NCI-H524 treated with DMSO at 0.1 percent for 48 hours (cell line): ENCODE data around the gene ADAMTS14.

Experiments used
- DNase-seq: peaks from one replicate; lab custom pipeline; 2025; lab: John Stamatoyannopoulos, UW

The ADAMTS14 gene

DNA sequence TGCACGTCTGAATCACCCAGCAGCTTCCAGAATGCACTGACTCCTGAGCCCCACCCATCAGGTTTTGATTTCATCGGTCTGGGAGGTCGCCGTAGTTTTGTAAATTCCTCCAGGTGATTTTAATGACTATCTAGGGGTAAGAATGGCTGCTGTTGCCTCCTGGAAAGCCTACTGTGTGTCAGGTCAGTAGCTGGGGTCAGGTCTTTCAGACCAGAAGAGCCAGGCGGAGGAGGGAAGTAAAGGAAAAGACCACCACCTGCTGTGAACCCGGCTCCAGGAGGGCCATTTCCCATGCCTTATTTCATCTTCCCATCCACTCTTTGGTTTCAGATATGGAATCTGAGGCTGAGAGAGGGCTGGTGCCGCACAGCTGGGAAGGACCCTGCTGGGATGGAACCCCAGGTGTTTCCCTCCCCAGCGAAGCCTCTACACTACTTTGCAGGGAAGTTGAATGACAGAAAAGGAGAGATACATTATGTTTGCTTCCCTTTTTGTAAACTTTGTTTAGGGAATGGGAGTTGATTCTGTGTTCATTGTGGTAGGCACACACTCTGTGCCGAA is 19.8 kb downstream of the ADAMTS14 start:
- no peak for DNase-seq

DNA sequence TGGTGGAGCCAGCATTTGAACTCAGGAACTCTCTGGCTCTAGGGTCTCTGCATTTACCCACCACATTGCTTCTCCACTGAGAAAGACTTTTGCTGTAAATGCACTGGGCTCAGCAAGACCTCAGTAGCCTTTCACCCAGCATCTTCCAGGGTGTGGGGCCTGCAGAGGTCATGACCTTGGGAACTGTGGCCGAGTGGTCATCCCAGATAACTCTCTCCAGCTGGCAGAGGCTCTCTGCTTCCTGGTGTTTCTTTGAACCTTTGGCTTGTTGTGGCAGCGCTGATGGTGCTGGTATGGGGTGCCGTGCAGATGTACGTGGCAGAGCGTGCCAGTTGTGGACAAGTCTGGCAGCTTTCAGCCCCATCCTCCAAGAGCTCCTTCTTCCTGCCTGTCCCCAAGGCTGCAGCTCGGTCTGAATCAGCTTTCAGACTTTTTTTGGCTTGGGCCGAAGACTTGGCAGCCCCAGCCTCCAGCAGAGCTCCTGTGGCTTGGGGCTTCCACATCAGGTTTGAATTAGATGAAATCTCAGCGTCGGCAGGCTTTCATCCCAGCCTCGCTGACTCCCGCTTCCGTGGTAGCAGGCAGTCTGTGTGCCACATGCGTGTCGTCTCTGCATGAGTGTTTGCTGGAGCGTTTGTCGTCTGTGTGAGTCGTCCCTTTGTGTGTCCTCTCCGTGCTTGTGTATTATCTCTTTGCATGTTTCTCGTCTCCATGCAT is 21.5 kb downstream of the ADAMTS14 start:
- DNase-seq: no peak

DNA sequence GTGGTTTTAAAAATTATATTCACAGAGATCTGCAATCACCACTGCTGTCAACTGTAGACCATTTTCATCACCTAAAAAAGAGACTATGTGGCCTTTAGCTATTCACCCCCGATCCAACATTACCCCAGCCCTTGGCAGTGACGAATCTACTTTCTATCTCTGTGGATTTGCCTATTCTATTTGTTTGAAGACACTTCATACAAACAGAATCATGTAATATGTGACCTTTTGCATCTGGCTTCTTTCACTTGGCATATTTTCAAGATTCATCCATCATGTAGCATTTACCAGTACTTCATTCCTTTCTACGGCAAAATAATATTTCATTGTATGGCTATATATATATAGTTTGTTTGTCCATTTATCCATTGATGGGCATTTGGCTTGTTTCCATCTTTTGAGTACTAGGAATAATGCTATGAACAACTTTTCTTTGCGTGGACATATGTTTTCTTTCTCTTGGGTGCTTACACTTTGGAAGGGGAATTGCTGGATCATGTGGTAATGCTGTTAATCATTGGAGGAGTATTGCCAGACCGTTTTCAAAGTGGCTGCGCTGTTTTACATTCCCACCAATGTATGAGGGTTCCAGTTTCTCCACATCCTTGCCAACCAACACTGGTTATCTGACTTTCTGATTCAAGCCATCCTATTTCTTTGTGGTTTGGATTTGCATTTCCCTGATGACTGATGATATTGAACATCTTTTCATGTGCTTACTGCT is 22.3 kb downstream of the ADAMTS14 start:
- no peak for DNase-seq

DNA sequence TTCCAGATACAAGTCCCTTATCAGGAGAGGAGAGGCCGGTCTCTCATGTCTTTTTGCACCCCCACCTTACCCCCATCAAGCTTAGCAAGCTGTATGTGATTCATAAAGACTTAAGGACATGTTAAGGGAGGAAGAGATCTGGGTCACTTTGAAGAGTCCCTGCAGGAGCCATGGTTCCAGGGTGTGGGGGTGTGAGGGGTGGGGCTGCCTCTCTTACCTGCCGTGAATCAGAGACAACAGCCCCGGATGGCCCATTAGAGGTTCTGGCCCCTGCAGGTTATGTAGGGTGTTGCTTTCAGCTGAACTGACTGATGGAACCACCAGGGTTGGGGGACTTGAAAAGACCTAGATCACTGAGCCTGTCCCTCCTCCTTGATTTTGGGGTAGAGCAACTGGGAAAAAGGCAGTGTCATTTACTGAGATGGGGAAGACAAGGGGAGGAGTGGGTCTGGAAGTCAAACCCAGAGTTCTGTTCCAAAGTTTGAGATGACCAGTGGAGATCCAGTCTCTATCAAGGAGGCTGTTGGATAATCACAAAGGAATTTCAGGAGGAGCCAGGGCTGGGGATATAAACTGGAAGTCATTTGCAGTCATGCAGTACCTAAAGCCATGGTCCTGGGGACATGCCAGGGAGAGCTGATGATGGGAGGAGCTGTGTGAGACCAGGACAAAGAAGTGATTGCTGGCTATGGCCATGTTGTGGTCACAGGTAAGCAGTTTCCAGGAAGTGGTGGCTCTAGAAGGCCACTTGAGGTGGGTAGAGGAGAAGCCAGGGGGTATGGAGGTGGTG is 23.1 kb downstream of the ADAMTS14 start:
- DNase-seq: no peak

DNA sequence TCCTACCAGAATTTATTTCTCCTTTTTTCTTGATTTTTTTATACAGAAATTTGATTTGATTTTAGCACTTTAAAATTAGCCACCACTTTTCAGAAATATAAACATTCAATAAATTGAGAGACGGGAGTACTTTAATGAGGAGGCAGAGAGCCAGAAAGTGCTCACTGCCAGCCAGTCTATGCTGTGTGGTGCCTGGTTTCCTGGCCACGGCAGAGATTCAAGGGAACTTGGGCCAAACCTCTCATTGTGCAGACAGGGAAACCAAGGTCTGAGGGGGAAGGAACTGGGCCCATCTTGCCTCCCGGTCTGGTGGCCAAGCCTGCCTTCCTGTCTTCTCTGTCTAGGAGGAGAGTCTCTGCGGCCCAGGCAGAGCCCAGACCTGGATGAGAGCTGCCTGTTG is 25.9 kb downstream of the ADAMTS14 start:
- DNase-seq: no peak

- no peak for DNase-seq
These were observed 26.9 kb downstream of the ADAMTS14 start for GRCh38 chr10:70699063-70699658.

GRCh38 chr10:70699659-70700174 is 27.4 kb downstream of the ADAMTS14 start:
- DNase-seq: no peak

DNA sequence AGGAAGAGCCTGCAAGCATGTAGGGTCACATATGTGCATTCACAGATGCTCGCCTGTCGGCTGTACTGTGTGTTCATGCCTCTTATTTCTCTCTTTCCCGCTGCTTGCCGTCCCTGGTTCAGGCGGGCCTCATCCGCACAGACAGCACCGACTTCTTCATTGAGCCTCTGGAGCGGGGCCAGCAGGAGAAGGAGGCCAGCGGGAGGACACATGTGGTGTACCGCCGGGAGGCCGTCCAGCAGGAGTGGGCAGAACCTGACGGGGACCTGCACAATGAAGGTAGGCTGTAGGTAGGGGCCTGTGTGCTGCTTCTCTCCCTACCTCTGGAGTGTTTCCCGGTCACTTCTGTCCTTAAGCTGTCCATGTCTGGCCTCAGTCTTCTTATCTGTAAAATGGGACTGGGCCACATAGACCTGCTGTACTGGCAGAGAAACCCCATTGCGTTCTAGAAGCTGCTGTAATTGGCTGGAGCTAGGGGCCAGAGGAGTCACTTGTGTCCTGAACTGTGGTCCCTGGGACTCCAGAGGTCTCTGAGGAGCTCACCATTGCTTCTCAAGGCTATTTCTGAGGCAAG is 30.0 kb downstream of the ADAMTS14 start:
- DNase-seq: no peak

- no peak for DNase-seq
These were observed 31.9 kb downstream of the ADAMTS14 start for GRCh38 chr10:70704211-70704610.

DNA sequence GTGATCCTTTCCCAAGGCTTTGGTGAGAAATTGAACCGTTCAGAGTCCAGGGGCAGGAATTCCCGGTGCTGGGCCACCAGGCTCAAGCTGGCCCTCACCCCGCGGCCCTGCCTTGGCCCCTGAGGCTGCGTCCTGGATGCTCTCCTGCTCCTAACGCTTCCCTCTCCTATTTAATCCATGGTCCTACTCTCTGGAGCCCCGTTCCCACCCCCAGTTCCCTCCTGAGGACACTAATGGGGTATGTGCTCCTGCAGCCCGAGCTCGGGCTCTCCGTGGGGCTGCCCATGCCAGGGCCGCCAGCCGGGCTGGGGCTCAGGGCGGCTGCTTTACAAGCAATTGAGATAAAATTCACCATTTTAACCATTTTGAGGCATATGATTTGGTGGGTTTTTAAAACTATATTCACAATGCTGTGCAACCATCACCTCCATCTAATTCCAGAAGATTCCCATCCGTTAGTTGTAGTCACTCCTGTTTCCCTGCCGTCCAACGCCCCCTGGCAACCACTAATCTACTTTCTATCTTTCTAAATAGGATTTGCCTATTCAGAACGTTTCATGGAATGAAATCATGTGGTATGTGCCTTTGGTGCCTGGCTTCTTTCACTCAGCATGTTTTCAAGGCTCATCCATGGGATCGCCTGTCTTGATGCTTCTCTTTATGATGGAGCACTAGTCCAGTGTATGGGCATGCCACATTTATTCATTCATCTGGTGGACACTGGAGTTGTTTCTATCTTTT is 33.0 kb downstream of the ADAMTS14 start:
- DNase-seq: no peak

DNA sequence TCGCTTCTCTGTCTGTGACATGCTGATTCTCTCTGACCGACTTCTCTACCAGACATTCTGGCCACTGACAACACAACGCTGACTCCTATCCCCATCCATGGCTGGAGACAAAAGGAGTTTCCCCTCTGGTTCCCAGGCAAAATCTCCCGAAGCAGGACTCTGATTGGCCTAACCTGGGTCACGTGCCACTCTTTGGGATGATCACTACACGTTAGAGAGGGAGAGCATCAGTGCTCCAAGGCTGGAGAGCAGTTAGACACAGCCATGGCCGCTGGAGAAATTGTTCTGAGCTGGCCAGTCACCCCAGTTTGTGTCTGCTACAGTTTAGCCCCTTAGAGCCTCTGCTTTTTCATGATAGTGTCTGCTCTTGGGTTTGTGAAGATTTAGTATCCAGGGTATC is 38.9 kb downstream of the ADAMTS14 start:
- DNase-seq: no peak

DNA sequence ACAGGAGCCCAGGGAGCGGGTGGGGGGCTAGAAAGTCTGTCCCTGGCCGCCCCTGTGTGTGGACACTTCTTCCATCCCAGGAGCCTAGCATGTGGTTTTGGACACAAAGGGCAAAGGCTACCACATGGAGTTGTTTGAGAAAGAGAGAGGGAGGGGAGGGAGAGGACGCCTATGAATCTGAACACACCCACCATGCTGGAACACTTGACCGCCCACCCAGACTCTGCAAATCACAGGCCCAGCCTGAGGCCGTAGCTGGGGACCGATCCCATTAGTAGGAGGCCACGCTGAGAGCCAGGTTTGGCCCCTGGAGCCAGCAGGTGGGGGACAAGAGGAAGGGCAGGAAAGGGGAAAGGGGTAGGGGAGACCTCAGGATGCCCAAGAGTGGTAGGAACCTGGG is 39.6 kb downstream of the ADAMTS14 start:
- DNase-seq: no peak

GRCh38 chr10:70714245-70714644 is 41.9 kb downstream of the ADAMTS14 start:
- DNase-seq: no peak

GRCh38 chr10:70714951-70715350 is 42.6 kb downstream of the ADAMTS14 start:
- peak; percentile 66 for DNase-seq

GRCh38 chr10:70715853-70716795 is 43.8 kb downstream of the ADAMTS14 start:
- peak; percentile 48 for DNase-seq

GRCh38 chr10:70722820-70723424 is 50.6 kb downstream of the ADAMTS14 start:
- DNase-seq: no peak

GRCh38 chr10:70723771-70724170 is 51.5 kb downstream of the ADAMTS14 start:
- DNase-seq: no peak

- no peak for DNase-seq
These were observed 54.7 kb downstream of the ADAMTS14 start for GRCh38 chr10:70726909-70727495.

DNA sequence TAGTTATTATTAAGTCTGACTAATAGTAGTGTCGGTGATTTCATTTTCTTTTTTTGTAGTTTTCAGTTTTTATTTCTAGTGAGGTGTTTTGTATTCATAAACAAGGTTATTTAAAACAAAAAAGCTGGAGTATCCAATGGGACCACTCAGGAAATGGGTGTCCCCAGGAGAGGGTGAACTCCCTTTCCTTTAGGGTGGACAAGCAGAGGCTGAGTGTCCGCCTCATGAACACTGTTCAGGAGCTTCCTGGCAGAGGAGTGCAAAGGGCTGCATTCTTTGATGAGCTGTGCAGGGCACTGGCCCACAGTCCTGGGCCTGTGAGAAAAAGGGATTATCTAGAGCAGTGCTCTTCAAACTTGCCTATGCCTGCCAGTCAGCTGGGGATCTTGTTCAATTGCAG is 56.0 kb downstream of the ADAMTS14 start:
- DNase-seq: no peak
